T-helper 1 cell treated with Interleukin-12 subunit alpha and Interleukin-12 subunit beta and Interleukin-4 antibody, amounts not matched to agents 30 μg/mL and 1 μg/mL, for 36 hours (primary cell): ENCODE measurements around the gene ACAD10.
A peak's percentile ranks its signal among the peaks of the same experiment; 100 is the strongest.
"Not testable (repeated sequence)": the region's sequence is repeated elsewhere in the genome, so short reads cannot be mapped to it uniquely, and the experiment has no call there.

Experiments used
- H3K27ac Mint-ChIP-seq: one replicate; pipeline ENCODE4 v1.8.0; 2021; ENCODE audit warnings: mild to moderate bottlenecking, mixed read lengths
- H3K27me3 Mint-ChIP-seq: one replicate; pipeline ENCODE4 v1.8.0; 2021; ENCODE audit warnings: low read depth, mixed read lengths
- H3K36me3 Mint-ChIP-seq: one replicate; pipeline ENCODE4 v1.8.0; 2021; ENCODE audit warnings: low read depth, mixed read lengths
- H3K4me1 Mint-ChIP-seq: one replicate; pipeline ENCODE4 v1.8.0; 2021; ENCODE audit warnings: low read depth, mixed read lengths
- H3K4me3 Mint-ChIP-seq: one replicate; pipeline ENCODE4 v1.8.0; 2021; ENCODE audit warnings: mild to moderate bottlenecking, moderate library complexity, mixed read lengths
- H3K9me3 Mint-ChIP-seq: one replicate; pipeline ENCODE4 v1.8.0; 2021; ENCODE audit warnings: mixed read lengths

Gene ACAD10

DNA sequence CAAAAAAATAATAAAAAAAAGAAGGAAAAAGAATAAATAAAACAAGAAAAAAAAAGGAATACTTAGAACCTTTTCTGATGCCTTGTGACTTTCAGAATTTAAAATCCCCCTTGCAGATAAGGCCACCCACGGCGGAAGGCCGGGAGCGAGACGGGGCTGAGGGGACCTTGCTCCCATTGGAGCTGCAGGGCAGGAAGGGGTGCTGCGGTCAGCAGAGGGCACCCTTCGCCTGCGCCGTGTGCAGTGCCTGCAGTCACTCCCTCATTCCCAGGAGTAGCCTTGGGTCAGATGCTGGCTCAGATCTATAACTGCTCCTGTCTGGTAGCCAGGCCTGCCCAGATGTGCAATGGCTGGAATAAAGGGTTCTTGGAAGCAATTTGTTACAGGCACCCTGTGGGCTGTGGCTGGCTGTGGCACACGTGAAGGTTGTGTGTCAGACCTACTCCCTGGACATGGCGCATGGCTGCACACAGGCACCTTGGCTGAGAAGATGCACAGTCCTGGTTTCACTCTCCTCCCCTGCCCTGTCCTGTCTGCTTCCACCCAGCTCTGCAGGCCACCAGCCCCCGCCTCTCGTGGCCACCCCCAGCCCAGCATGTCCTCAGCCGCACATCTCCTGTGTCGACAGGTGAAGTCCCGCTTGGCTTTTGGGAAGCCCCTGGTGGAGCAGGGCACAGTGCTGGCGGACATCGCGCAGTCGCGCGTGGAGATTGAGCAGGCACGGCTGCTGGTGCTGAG, 67.5 kb downstream of the ACAD10 start:
- H3K27me3 Mint-ChIP-seq, result no peaks in the 10 kb centered on the region
- peaks cover 10% of the 10 kb centered on the region for H3K4me1 Mint-ChIP-seq
- H3K36me3 Mint-ChIP-seq, result no peaks in the 10 kb centered on the region
- no peaks in the 10 kb centered on the region for H3K9me3 Mint-ChIP-seq
- H3K27ac Mint-ChIP-seq, result no peak overlapping the region
- H3K4me3 Mint-ChIP-seq, result no peak overlapping the region

DNA sequence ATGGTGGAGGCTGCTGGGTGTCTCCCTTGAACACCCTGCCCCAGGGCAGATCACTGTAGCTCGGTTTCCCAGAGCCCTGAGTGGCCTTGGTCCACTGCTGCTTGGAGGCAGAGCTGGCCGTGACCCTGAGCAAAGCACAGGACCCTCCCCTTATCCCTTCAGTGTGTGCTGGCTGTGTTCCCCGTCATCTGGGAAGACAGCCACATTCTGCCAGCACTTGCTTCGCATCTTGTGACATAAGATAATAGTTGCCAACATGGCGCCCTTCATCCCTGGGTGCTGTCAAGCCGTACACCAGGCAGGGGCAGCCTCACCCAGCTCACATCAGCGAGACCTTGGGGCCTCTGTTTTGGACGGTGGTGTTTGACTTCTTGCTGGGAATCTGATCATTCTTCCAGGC, 68.8 kb downstream of the ACAD10 start:
- no peak overlapping the region for H3K4me3 Mint-ChIP-seq
- H3K27me3 Mint-ChIP-seq, result no peaks in the 10 kb centered on the region

DNA sequence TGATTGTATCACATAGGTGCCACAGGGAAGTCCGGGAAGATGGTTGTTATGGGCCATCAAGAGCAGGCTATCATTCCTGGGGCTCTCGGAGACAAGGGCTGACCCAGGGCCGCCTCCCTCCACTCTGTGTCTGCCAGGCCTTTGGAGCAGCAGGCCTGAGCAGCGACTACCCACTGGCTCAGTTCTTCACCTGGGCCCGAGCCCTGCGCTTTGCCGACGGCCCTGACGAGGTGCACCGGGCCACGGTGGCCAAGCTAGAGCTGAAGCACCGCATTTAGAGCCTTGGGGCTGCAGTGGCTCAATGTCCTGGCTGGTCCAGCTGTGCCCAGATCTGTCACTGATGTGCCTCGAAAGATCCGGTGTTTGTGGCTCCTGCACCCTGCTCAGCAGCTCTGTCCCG, 70.3 kb downstream of the ACAD10 start:
- Mint-ChIP-seq H3K4me3 (no peak overlapping the region), H3K36me3 (no peaks in the 10 kb centered on the region), H3K9me3 (no peaks in the 10 kb centered on the region), H3K27ac (no peak overlapping the region), H3K27me3 (peaks cover 5% of the 10 kb centered on the region), H3K4me1 (peaks cover 13% of the 10 kb centered on the region)

More for the DNA sequence above, 68.8 kb downstream of the ACAD10 start:
- Mint-ChIP-seq H3K9me3 (no peaks in the 10 kb centered on the region), H3K4me1 (peaks cover 13% of the 10 kb centered on the region), H3K36me3 (no peaks in the 10 kb centered on the region), H3K27ac (no peak overlapping the region)

DNA sequence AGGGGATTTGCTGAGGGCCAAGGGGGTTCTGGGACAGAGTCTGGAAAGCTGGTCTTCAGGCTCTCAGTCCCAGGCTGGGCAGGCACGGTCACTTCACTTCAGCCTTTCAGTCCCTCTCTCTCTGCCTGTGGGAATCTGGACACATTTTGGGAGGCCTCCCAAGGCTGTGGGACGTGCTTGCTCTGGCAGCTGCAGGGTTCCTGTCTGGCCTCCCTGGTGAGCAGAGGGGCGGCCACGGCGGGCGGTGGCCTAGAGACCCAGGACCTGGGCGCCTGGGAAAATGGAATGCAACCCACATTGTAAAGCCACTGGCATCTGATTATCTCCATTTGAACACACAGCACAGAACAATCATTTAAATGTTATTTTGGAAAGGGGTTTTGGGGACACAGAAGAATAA, 70.8 kb downstream of the ACAD10 start:
- Mint-ChIP-seq H3K27me3 (peaks cover 5% of the 10 kb centered on the region), H3K36me3 (no peaks in the 10 kb centered on the region), H3K4me1 (peaks cover 13% of the 10 kb centered on the region), H3K4me3 (no peak overlapping the region), H3K9me3 (no peaks in the 10 kb centered on the region), H3K27ac (no peak overlapping the region)

DNA sequence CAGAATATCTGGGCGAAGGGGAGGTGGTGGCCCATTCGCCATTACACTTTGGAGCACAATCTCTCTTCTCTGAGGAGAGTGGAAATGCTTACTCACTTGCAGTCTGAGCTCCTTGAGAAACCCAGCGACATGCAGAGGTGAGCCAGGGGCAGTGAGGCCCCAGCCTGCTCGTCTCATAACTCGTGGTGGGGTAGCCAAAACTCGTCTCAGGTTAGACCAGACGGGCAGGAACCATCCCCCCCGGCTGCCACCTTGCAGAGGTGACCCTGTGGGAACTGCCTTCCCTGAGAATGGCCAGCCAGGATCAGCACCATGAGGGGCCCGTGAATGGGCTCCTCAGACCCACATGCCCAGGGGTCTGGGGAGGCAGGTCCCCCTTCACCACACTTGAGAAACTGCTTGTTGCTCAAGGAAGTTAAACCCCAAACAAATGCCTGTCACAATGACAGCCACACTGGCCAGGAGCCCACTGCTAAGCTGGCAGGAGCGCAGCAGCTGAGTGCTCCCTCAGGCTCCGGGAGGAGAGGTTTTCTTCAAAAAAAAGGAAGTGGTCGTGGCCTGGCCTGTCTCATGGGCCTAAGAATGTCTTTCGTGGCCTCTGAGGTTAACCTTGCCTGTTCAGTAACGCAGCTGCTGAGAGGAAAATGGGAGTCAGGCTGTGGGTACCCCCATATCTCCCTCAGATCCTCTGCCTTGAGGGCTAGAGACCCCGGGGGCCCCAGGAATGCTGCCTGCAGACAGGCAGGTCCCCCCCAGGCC, 71.7 kb downstream of the ACAD10 start:
- no peaks in the 10 kb centered on the region for H3K9me3 Mint-ChIP-seq
- H3K4me1 Mint-ChIP-seq, result peaks cover 16% of the 10 kb centered on the region
- peak overlapping the region; percentile 68 for H3K27ac Mint-ChIP-seq
- no peak overlapping the region for H3K4me3 Mint-ChIP-seq
- peaks cover 12% of the 10 kb centered on the region for H3K27me3 Mint-ChIP-seq
- no peaks in the 10 kb centered on the region for H3K36me3 Mint-ChIP-seq

DNA sequence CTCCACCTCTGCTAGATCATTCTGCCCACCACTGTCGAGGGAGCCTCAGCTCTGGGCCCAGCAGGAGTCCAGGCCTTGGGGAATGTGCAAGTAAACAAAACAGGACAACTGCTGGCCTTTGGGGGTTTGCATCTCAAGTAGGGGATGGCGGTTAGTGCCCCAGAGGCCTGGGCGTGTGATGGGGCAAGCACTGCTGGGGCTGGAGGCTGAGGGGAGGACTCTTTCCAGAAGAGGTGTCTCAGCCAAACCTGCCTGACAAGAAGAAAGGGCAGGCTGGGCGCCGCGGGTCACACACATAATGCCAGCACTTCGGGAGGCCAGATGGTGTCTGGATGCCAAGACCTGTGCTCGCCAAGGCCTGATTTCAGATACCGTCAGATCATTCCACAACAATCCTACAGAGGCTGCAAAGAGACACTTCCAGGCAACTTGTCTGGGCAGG, 72.3 kb downstream of the ACAD10 start:
- Mint-ChIP-seq H3K36me3 (no peaks in the 10 kb centered on the region), H3K4me1 (peaks cover 16% of the 10 kb centered on the region), H3K27me3 (peaks cover 12% of the 10 kb centered on the region), H3K4me3 (no peak overlapping the region), H3K9me3 (no peaks in the 10 kb centered on the region), H3K27ac (no peak overlapping the region)

DNA sequence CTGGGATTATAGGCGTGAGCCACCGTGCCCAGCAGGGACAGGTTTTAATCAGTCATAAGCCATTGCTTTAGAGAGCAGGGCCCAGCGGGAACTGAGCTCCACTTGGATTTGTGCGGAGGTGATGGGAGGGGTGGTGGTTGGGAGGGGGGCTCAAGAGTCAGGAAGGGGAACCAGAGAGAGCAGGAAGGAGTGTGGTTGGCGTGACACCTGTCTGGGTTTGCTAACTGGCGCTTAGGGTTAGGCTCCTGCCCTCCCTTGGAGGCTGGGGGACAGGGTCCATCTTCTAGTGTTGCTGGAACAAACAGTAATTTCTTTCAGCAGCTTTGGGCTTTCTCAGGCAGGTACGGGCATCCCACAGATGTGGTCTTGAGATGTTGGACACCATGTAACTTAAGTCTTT, 73.4 kb downstream of the ACAD10 start:
- H3K4me1 Mint-ChIP-seq, result peaks cover 16% of the 10 kb centered on the region
- H3K27ac Mint-ChIP-seq, result no peak overlapping the region
- H3K9me3 Mint-ChIP-seq, result no peaks in the 10 kb centered on the region

DNA sequence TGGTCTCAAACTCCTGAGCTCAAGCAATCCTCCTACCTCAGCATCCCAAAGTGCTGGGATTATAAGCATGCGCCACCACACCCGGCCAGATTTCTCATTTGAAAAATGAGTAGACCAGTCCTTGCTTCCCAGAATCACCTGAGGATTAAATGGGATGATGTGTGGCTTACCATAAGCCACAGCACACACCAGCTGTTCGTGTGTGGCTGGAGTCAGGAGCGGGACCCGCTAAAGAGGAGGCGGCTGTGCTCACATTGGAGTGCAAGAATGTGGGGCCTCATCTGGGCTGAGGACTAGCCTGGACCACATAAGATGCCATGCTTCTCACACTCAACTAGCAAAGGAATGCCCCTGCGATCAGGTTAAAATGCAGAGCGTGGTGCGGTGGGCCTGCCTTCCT, 74.1 kb downstream of the ACAD10 start:
- Mint-ChIP-seq H3K27me3 (peaks cover 25% of the 10 kb centered on the region), H3K4me3 (no peak overlapping the region), H3K36me3 (no peaks in the 10 kb centered on the region), H3K4me1 (peaks cover 16% of the 10 kb centered on the region), H3K9me3 (no peaks in the 10 kb centered on the region), H3K27ac (no peak overlapping the region)

More for the DNA sequence above, 73.4 kb downstream of the ACAD10 start:
- H3K4me3 Mint-ChIP-seq, result no peak overlapping the region
- H3K27me3 Mint-ChIP-seq, result peaks cover 20% of the 10 kb centered on the region
- no peaks in the 10 kb centered on the region for H3K36me3 Mint-ChIP-seq

DNA sequence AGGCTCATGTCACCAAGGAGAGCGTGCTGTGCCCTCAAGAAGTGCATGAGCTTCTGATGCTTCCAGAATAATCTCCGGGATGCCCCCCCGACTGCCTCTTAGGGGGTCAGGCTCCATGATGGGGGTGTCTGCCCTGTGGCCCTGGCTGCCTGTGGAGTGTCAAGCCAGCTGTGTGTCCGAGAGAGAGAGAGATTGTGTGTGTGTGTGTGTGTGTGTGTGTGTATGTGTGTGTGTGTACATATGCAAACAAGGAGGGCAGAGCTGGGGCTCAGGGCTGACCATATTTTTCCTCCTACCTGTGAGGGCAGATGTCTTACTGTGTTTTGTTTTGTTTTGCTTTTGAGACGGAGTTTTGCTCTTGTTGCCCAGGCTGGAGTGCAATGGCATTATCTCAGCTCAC, 75.2 kb downstream of the ACAD10 start:
- peaks cover 16% of the 10 kb centered on the region for H3K4me1 Mint-ChIP-seq
- no peak overlapping the region for H3K27ac Mint-ChIP-seq
- peaks cover 34% of the 10 kb centered on the region for H3K27me3 Mint-ChIP-seq
- no peaks in the 10 kb centered on the region for H3K9me3 Mint-ChIP-seq
- H3K36me3 Mint-ChIP-seq, result no peaks in the 10 kb centered on the region
- H3K4me3 Mint-ChIP-seq, result no peak overlapping the region

DNA sequence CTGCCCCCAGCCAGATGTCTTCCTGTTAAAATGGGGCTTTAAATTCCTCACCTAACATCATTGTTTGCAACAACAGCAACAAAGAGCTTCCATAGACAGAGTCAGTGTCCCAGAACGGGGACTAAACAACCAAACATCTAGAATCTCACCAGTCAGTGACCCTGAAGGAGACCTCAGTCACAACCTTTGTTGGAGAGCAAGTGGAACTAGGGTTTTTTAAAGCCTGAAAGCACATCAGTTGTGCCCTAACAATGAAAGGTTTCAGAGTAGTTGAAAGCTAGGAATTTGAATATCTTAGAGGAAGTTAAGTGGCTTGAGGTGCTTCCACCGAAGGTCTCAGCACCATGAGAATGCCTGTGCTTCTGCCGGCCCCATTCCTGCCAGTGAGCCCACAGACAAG, 75.9 kb downstream of the ACAD10 start:
- Mint-ChIP-seq H3K4me3 (no peak overlapping the region), H3K4me1 (peaks cover 19% of the 10 kb centered on the region), H3K36me3 (peaks cover 2% of the 10 kb centered on the region), H3K9me3 (no peaks in the 10 kb centered on the region), H3K27ac (no peak overlapping the region), H3K27me3 (peaks cover 38% of the 10 kb centered on the region)

DNA sequence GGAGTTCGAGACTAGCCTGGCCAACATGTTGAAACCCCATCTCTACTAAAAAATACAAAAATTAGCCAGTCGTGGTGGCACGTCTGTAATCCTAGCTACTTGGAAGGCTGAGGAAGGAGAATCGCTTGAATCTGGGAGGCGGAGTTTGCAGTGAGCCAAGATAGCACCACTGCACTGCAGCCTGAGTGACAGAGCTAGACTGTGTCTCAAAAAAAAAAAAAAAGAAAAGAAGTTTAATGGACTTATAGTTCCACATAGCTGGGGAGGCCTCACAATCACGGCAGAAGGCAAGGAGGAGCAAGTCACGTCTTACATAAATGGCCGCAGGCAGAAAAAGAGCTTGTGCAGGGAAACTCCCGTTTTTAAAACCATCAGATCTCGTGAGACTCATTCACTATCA, 77.7 kb downstream of the ACAD10 start:
- not testable (repeated sequence) for H3K4me3 Mint-ChIP-seq, H3K9me3 Mint-ChIP-seq, H3K36me3 Mint-ChIP-seq, H3K27ac Mint-ChIP-seq
- Mint-ChIP-seq H3K27me3 (peaks cover 54% of the 10 kb centered on the region), H3K4me1 (peaks cover 13% of the 10 kb centered on the region)

DNA sequence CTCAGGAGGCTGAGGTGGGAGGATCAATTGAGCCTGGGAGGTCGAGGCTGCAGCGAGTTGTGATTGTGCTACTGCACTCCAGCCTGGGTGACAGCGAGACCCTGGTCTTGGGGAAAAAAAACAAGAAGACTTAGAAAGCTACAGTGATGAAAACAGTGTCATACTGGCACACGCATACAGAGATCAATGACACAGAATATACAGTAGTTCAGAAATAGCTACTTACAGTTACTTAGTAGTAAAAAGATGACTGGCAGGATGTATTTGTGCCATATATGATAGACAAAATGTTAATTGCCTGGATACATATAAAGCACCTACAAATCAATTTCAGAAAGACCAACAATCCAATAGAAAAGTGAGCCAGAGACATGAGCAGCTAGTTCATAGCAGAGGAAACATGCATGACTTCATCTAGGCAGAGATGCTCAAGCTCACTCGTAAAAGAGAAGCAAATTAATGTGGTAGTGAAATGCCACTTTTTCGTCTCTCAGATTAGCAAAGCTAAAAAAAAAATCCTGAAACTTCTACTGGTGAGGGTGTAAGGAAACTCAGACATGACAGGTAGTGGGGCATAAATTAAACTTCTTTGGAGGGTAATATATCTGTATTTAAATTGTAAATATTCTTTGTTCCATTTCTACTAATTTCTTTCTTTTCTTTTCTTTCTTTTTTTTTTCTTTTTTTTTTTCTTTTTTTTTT, 78.4 kb downstream of the ACAD10 start:
- peaks cover 2% of the 10 kb centered on the region for H3K36me3 Mint-ChIP-seq
- no peak overlapping the region for H3K27ac Mint-ChIP-seq
- H3K9me3 Mint-ChIP-seq, result no peaks in the 10 kb centered on the region
- H3K27me3 Mint-ChIP-seq, result peaks cover 54% of the 10 kb centered on the region
- H3K4me1 Mint-ChIP-seq, result peaks cover 12% of the 10 kb centered on the region
- H3K4me3 Mint-ChIP-seq, result no peak overlapping the region

DNA sequence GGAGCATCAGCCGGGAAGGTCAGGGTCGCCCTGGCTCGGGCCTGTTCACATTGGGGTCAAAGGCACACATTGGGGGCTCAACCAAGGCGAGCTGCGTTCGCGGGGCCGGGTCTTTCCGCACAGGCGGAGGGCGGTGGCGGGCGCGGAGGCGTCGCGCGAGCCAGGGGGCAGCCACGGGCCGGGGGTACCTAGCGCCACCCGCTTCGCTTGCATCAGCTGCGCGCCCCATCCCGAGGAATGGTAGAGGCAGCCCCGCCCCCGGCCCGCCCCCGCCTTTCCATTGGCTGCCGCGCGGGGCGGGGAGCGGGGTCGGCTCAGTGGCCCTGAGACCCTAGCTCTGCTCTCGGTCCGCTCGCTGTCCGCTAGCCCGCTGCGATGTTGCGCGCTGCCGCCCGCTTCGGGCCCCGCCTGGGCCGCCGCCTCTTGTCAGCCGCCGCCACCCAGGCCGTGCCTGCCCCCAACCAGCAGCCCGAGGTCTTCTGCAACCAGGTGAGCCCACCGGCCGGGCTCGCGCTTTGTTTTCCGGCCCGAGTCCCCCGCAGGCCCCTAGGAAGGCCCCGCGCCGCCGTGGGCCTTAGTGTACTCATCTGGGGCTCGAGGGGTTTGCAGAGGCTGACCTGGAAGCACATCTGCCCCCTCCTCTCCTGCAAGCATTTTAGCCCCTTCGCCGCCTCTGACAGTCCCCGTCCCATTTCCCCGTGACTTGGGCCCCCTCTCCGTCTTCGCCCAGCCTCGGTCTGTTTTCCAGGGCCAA, 80.9 kb downstream of the ACAD10 start, which contains the start of gene ALDH2:
Gene ALDH2 (plus strand): TSS at position 326 of the 754 bp plus-strand sequence. CDS start 50 bp downstream, at position 376.
- peaks cover 52% of the 10 kb centered on the region for H3K27me3 Mint-ChIP-seq
- peak within 1 kb of the TSS; percentile 74 for H3K4me3 Mint-ChIP-seq
- no peak within 1 kb of the TSS for H3K27ac Mint-ChIP-seq
- H3K36me3 Mint-ChIP-seq, result peaks cover 2% of the 10 kb centered on the region
- H3K4me1 Mint-ChIP-seq, result peaks cover 8% of the 10 kb centered on the region
- H3K9me3 Mint-ChIP-seq, result no peaks in the 10 kb centered on the region
